Spleen (tissue), 11 donors: ENCODE data around the gene S100A8. TPM values are rescaled to one million over a fixed set of nuclear protein-coding genes. Genes with fewer than 3 reads are reported as not detected.
A peak's percentile ranks its signal among the peaks of the same experiment; 100 is the strongest.

Source experiments
- DNase-seq: peaks from one replicate; pipeline ENCODE4 v3.0.0-alpha.2; 2020
- H3K27ac ChIP-seq, 8 donors: fragments of 200-600 bp; sonication (generic) in 7 of 8; 1 replicate in 4 of 8; 2 replicates in 4 of 8; pipeline versions ENCODE4 v1.5.0 to v1.8.0; 2016 to 2021; ENCODE audit warnings: inconsistent platforms in 4 of 8, mild to moderate bottlenecking in 4 of 8, moderate library complexity in 1 of 8
- H3K27me3 ChIP-seq, 7 donors: fragments of 200-600 bp; sonication (generic) in 6 of 7; replicated peaks in 1 of 7; 1 replicate in 4 of 7; 2 replicates in 3 of 7; pipeline versions ENCODE4 v1.5.0 to v1.8.0; 2016 to 2021; ENCODE audit warnings: inconsistent platforms in 3 of 7, mild to moderate bottlenecking in 1 of 7
- H3K36me3 ChIP-seq, 6 donors: fragments of 200-600 bp; sonication (generic) in 5 of 6; 1 replicate in 4 of 6; 2 replicates in 2 of 6; pipeline versions ENCODE4 v1.5.0 to v1.8.0; 2016 to 2021; ENCODE audit warnings: inconsistent platforms in 2 of 6
- H3K4me1 ChIP-seq, 6 donors: fragments of 200-600 bp; sonication (generic) in 5 of 6; 1 replicate in 3 of 6; 2 replicates in 3 of 6; pipeline versions ENCODE4 v1.5.0 to v1.8.0; 2016 to 2021; ENCODE audit warnings: inconsistent platforms in 3 of 6
- H3K4me3 ChIP-seq, 8 donors: fragments of 200-600 bp; sonication (generic) in 7 of 8; 1 replicate in 4 of 8; 2 replicates in 4 of 8; pipeline versions ENCODE4 v1.5.0 to v1.8.0; 2016 to 2021; ENCODE audit warnings: inconsistent platforms in 4 of 8, mild to moderate bottlenecking in 4 of 8, moderate library complexity in 2 of 8
- H3K9me3 ChIP-seq, 8 donors: fragments of 200-600 bp; sonication (generic) in 7 of 8; 1 replicate in 4 of 8; 2 replicates in 4 of 8; pipeline versions ENCODE4 v1.5.0 to v1.8.0; 2016 to 2021; ENCODE audit warnings: inconsistent platforms in 4 of 8
- CTCF ChIP-seq, 11 experiments: fragments of 200-600 bp in 7 of 11; fragments of 450-650 bp in 4 of 11; sonication (generic) in 4 of 11; IDR thresholded peaks in 8 of 11; conservative IDR thresholded peaks in 3 of 11; 1 replicate in 7 of 11; 2 replicates in 4 of 11; pipeline versions ENCODE4 v1.4.0 to v1.8.0; 2016 to 2021; ENCODE audit warnings: antibody characterized with exemption in 11 of 11, inconsistent platforms in 4 of 11, mild to moderate bottlenecking in 1 of 11
- POLR2A ChIP-seq, 3 donors: fragments of 450-650 bp; IDR thresholded peaks; one replicate each; pipeline ENCODE4 v1.5.1; 2017; ENCODE audit warnings: antibody characterized with exemption in 3 of 3, mild to moderate bottlenecking in 1 of 3
- POLR2AphosphoS5 ChIP-seq, 3 donors: sonication (generic); formaldehyde crosslinking; IDR thresholded peaks; one replicate each; pipeline ENCODE4 v1.5.1; 2017; ENCODE audit warnings: antibody characterized with exemption in 3 of 3
- WGBS, 5 donors: extraction: QIAGEN DNeasy Blood & Tissue Kit in 3 of 5; methylation state at CpG; one replicate each; pipeline versions ENCODE4 v1.1.5 to v1.1.7; 2013 to 2018; 5-methylcytosine and 5-hydroxymethylcytosine counted together
- intact Hi-C: fragments of 100-400 bp; cut with DNase I; formaldehyde crosslinking; loops from one replicate; pipeline ENCODE4 v1.15.0; 2023; ENCODE audit warnings: low total_unique reads
- polyA plus RNA-seq, 3 donors: library from polyadenylated mRNA; stranded (reverse); fragments of 200-250 nt; gene quantifications; one replicate each; pipeline ENCODE4 v1.2.1, GENCODE V29; 2013
- total RNA-seq, 7 donors: library from RNA; depleted of rRNA in 3 of 7; stranded (reverse); fragments of >200 nt in 3 of 7; fragmentation: NEBNext Ultra II Directional in 4 of 7; extraction: Animal tissue kit (Norgen Biotek cat#: 25700) in 4 of 7; gene quantifications; one replicate each; pipeline versions ENCODE4 v1.1.0 to v1.2.1, GENCODE V29; 2016 to 2021
- donor health status: healthy with polysubstance abuse.
- donor health status: DM: no; HTN: no; CAD: no; lungs with moderate emphysema.
- donor health status: DM: no; HTN: no; CAD: no.
- donor health status: Bipolar disorder and iron deficiency.
- donor health status: healthy.
- donor health status: DM: no; HTN: no; CAD: no.
- donor health status: DM: yes; HTN: yes; CAD: no.

The S100A8 gene
- total and polyA plus RNA-seq, 10 donors: 756 to 7,676 (median 1,458) TPM

DNA sequence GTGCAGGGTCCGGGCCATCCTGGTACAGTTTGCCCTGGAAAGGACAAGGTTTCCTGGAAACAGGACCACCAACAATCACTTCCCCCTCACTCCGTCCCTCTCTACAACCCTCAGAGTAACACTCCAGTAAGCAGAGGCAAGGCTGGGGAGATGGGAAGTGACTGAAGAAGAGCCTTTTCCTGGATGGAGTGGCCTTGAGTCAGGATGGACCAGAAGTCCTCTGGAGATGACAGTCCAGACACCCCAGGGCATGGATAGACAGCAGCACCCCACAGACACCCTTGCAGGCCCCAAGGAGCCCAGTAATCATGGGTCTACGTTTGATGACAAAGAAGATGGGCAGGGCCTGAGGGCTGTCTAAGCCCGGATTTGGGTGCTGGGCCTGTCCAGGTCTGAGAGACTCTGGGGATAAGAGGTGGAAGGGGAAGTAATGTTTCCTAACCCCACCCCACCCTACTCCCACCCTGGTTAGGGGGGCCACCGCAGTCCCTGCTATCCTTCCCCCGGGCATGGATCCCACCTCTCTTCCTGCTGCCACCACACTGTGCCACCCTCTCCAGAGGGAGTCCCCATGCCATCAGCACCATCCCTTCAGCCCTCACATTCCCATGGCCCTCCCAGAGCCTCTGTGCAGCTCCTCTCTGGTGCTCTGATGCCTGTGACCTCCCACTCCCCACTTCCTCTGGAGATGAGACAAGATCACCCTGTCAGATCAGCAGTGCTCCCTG, 7.2 kb upstream of the S100A8 start:
- Histone ChIP-seq H3K27me3 (peaks cover 0 to 48% (median 0%) of the 10 kb centered on the region in 7 donors), H3K27ac (peak overlapping the region in 1 of 8 donors; percentile 95), H3K4me1 (peaks cover 0 to 25% (median 0%) of the 10 kb centered on the region in 6 donors), H3K9me3 (no peaks in the 10 kb centered on the region), H3K36me3 (no peaks in the 10 kb centered on the region), H3K4me3 (no peak overlapping the region)
- WGBS, 5 donors: 67 to 87% (median 78%) methylated on average over 5 to 6 of the region's 6 CpGs
- TF ChIP-seq POLR2A (IDR thresholded peaks at IDR 0.05) (no peak), POLR2AphosphoS5 (IDR thresholded peaks at IDR 0.05) (no peak), CTCF (IDR thresholded peaks at IDR 0.05 in 8 of 11, conservative IDR thresholded peaks at IDR 0.05 in 3 of 11) (no peak)
- no peak for DNase-seq
- intact Hi-C loops: no loop called here

DNA sequence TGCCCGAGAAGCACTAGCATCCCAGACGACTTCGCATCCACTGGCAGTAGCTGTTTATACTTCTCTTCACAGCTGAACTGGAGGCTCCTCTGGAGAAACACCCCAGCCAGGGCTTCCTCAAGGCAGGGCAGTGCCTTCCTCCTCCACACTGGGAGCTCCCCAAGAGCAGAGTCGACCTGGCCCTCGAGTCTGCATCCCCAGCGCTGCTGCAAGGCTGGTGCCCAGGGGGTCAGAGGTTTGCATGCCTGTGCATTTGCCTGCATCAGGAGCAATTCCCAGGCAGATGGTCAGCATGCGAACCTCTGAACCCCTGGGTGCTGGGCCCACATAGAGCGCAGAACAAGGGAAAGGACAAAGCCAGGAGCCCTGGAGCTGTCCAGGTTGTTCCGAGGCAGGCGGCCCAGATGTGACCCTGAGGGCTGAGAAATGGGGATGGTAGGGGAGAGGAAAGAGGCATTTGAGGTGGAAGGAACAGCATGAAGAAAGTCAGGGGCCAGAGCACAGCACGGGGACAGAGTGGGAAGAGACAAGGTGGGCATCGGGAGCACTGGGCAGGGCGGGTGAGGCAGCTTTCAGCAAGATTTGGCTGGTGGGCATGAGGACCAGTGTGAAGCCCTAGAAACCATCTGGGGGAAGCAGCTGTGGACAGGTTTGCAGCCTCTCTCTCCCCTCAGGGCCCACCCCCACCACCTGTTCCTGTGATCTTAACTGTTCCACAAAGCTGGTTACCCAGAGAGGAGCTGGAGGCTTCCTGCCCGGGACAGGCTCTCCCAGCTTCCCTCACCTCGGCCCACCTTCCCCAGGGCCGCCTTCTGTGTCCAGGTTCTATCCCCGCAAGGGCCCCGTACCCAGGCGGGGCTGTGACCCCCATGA, 6.4 kb upstream of the S100A8 start:
- H3K4me3 ChIP-seq: no peak overlapping the region
- intact Hi-C loops: no loop called here
- no peak for TF ChIP-seq POLR2A (IDR thresholded peaks at IDR 0.05)
- no peak for TF ChIP-seq CTCF (IDR thresholded peaks at IDR 0.05 in 8 of 11, conservative IDR thresholded peaks at IDR 0.05 in 3 of 11)
- H3K9me3 ChIP-seq: no peaks in the 10 kb centered on the region
- peak overlapping the region in 1 of 8 donors; percentile 95 for H3K27ac ChIP-seq
- H3K4me1 ChIP-seq: peaks cover 0 to 24% (median 0%) of the 10 kb centered on the region in 6 donors
- peaks cover 0 to 55% (median 0%) of the 10 kb centered on the region in 7 donors for H3K27me3 ChIP-seq
- DNase-seq: no peak
- H3K36me3 ChIP-seq: no peaks in the 10 kb centered on the region
- WGBS, 5 donors: 80 to 89% (median 85%) methylated on average over 19 of the region's 19 CpGs

DNA sequence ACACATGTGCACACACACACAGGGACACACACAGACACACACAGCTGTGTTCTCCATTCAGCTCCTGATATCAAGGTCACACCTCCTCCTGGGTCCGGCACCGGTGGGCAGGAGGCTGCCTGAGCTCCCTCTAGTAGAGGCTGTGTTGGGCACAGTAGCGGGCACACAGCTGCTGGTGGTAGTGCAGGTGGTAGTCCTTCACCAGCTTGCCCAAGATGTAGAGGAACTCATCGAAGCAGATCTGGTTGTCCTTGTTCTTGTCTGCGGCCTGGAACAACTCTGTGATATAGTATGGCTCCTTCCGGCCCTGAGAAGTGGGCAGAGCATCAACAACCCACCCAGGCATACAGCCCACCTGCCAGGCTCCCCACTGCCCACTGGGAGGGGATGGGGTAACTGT, 5.6 kb upstream of the S100A8 start:
- no peak for TF ChIP-seq POLR2AphosphoS5 (IDR thresholded peaks at IDR 0.05)
- TF ChIP-seq POLR2A (IDR thresholded peaks at IDR 0.05): no peak
- no peak for TF ChIP-seq CTCF (IDR thresholded peaks at IDR 0.05 in 8 of 11, conservative IDR thresholded peaks at IDR 0.05 in 3 of 11)
- Histone ChIP-seq H3K9me3 (no peaks in the 10 kb centered on the region), H3K27me3 (peaks cover 0 to 60% (median 0%) of the 10 kb centered on the region in 7 donors), H3K4me3 (no peak overlapping the region), H3K27ac (peak overlapping the region in 1 of 8 donors; percentile 95), H3K4me1 (peaks cover 0 to 17% (median 0%) of the 10 kb centered on the region in 6 donors), H3K36me3 (no peaks in the 10 kb centered on the region)
- intact Hi-C loops: no loop called here
- 79 to 85% (median 84%) methylated on average over 5 to 6 of the region's 6 CpGs for WGBS, 5 donors
- no peak for DNase-seq

DNA sequence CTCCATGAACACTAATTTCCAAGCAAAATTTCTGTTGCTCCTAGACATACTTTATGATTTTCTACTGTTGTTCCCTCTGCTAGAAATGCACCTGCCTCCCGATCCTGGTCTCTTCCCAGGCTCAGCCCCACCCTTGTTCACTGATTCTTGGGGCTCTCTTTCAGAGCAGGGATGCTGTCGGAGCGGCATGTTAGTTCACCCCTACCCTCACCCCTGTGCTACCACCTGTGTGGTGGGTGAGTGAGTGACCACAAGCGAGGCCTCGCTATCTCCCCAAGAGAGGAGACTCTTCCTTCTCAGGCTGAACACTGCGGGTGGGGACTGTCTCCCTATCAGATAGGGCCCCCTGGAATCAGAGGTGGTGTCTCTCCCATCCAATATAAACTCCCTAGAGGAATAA, 4.9 kb upstream of the S100A8 start:
- no peaks in the 10 kb centered on the region for H3K36me3 ChIP-seq
- peaks cover 0 to 66% (median 0%) of the 10 kb centered on the region in 7 donors for H3K27me3 ChIP-seq
- H3K9me3 ChIP-seq: no peaks in the 10 kb centered on the region
- H3K4me1 ChIP-seq: peaks cover 0 to 23% (median 0%) of the 10 kb centered on the region in 6 donors
- no peak for DNase-seq
- intact Hi-C loops: no loop called here
- H3K27ac ChIP-seq: peak overlapping the region in 1 of 8 donors; percentile 95
- H3K4me3 ChIP-seq: no peak overlapping the region
- TF ChIP-seq CTCF (IDR thresholded peaks at IDR 0.05 in 8 of 11, conservative IDR thresholded peaks at IDR 0.05 in 3 of 11) (no peak), POLR2A (IDR thresholded peaks at IDR 0.05) (no peak), POLR2AphosphoS5 (IDR thresholded peaks at IDR 0.05) (no peak)
- WGBS, 5 donors: 80 to 92% (median 88%) methylated on average over 5 to 6 of the region's 6 CpGs
